HepG2 (cell line): Measurements from ENCODE around the gene HOXD3. TPM values are rescaled to one million over a fixed set of nuclear protein-coding genes. Genes with fewer than 3 reads are reported as not detected.

Experiments
- CERS6 ChIP-seq: sonication (generic); formaldehyde crosslinking; IDR thresholded peaks from 2 replicates; pipeline ENCODE4 v1.5.0; 2020; ENCODE audit warnings: missing genetic modification reagents
- ELF1 ChIP-seq: sonication (generic); formaldehyde crosslinking; IDR thresholded peaks from 2 replicates; pipeline ENCODE4 v1.4.0; 2020; ENCODE audit warnings: missing genetic modification reagents
- HMG20B ChIP-seq: conservative IDR thresholded peaks from 2 replicates; pipeline ENCODE4 v1.6.1; 2016; ENCODE audit warnings: missing genetic modification reagents, missing compliant biosample characterization
- MED1 ChIP-seq: sonication (generic); formaldehyde crosslinking; IDR thresholded peaks from 2 replicates; pipeline ENCODE4 v1.4.0; 2020; ENCODE audit warnings: missing genetic modification reagents
- NFE2 ChIP-seq: sonication (generic); formaldehyde crosslinking; IDR thresholded peaks from 2 replicates; pipeline ENCODE4 v1.4.0; 2020; ENCODE audit warnings: missing genetic modification reagents
- NFYC ChIP-seq: IDR thresholded peaks from 2 replicates; pipeline ENCODE4 v1.6.1; 2016; ENCODE audit warnings: missing genetic modification reagents, missing compliant biosample characterization
- RBAK ChIP-seq: sonication (generic); formaldehyde crosslinking; IDR thresholded peaks from 2 replicates; pipeline ENCODE4 v1.5.1; 2020; ENCODE audit warnings: mild to moderate bottlenecking, missing genetic modification reagents
- RFXANK ChIP-seq: IDR thresholded peaks from 2 replicates; pipeline ENCODE4 v1.6.1; 2016
- RNF2 ChIP-seq: fragments of 450-650 bp; conservative IDR thresholded peaks from 2 replicates; pipeline ENCODE4 v1.6.1; 2016; ENCODE audit warnings: low read depth
- SKI ChIP-seq: fragments of 450-650 bp; IDR thresholded peaks from one replicate; pipeline ENCODE4 v1.6.1; 2018; ENCODE audit warnings: mild to moderate bottlenecking; ENCODE audit not compliant: partially characterized antibody
- SMYD3 ChIP-seq: sonication (generic); formaldehyde crosslinking; IDR thresholded peaks from 2 replicates; pipeline ENCODE4 v1.8.1; 2023; ENCODE audit warnings: mild to moderate bottlenecking, missing genetic modification reagents
- SRSF4 ChIP-seq: fragments of 200-400 bp; formaldehyde crosslinking; IDR thresholded peaks from one replicate; pipeline ENCODE4 v1.6.1; 2018; ENCODE audit warnings: mild to moderate bottlenecking, low read depth, low read length, moderate library complexity; ENCODE audit not compliant: poor library complexity, severe bottlenecking
- TAF15 ChIP-seq: fragments of 200-400 bp; formaldehyde crosslinking; IDR thresholded peaks from one replicate; pipeline ENCODE4 v1.6.1; 2018; ENCODE audit warnings: mild to moderate bottlenecking, low read depth, low read length; ENCODE audit not compliant: poor library complexity, severe bottlenecking
- TFDP1 ChIP-seq: IDR thresholded peaks from 2 replicates; pipeline ENCODE4 v1.6.1; 2016; ENCODE audit warnings: missing compliant biosample characterization, missing genetic modification reagents, borderline replicate concordance
- TGIF2 ChIP-seq: IDR thresholded peaks from 2 replicates; pipeline ENCODE4 v1.6.1; 2016; ENCODE audit warnings: control low read depth, missing compliant biosample characterization
- TRIM24 ChIP-seq: sonication (generic); formaldehyde crosslinking; IDR thresholded peaks from 2 replicates; pipeline ENCODE4 v1.8.0; 2022; ENCODE audit warnings: mild to moderate bottlenecking, missing genetic modification reagents
- ZNF333 ChIP-seq: sonication (generic); formaldehyde crosslinking; IDR thresholded peaks from 2 replicates; pipeline ENCODE4 v1.4.0; 2020; ENCODE audit warnings: mild to moderate bottlenecking, missing genetic modification reagents, borderline replicate concordance
- ZNF337 ChIP-seq: sonication (generic); formaldehyde crosslinking; IDR thresholded peaks from 2 replicates; pipeline ENCODE4 v1.5.1; 2020; ENCODE audit warnings: missing genetic modification reagents, low read depth, mild to moderate bottlenecking, borderline replicate concordance
- ZNF441 ChIP-seq: sonication (generic); formaldehyde crosslinking; IDR thresholded peaks from 2 replicates; pipeline ENCODE4 v1.7.0; 2021; ENCODE audit warnings: missing genetic modification reagents, borderline replicate concordance
- ZNF609 ChIP-seq: sonication (generic); formaldehyde crosslinking; IDR thresholded peaks from 2 replicates; pipeline ENCODE4 v1.4.0; 2020; ENCODE audit warnings: mild to moderate bottlenecking, missing genetic modification reagents, borderline replicate concordance
- ZNF740 ChIP-seq: sonication (generic); formaldehyde crosslinking; IDR thresholded peaks from 2 replicates; pipeline ENCODE4 v1.4.0; 2020; ENCODE audit warnings: missing genetic modification reagents
- ZNF891 ChIP-seq: sonication (generic); formaldehyde crosslinking; IDR thresholded peaks from 2 replicates; pipeline ENCODE4 v1.5.0; 2020; ENCODE audit warnings: mild to moderate bottlenecking, missing genetic modification reagents
- polyA plus RNA-seq, 8 experiments: library from polyadenylated mRNA; depleted of rRNA in 3 of 8; stranded (reverse) in 7 of 8; unstranded in 1 of 8; fragments of >200 nt; fragmentation: Illumina TruSeq in 4 of 8; extraction: Trizol in 4 of 8; gene quantifications; 2 replicates each; pipeline versions ENCODE4 v1.2.1 to v1.2.3, GENCODE V29; 2011 to 2016; ENCODE audit warnings: low read depth in 4 of 8, missing spikeins in 1 of 8, mixed read lengths in 1 of 8; ENCODE audit not compliant: insufficient read depth in 1 of 8
- total RNA-seq, 5 experiments: library from RNA; depleted of rRNA; stranded (reverse); fragments of >200 nt; fragmentation: Illumina TruSeq; extraction: Trizol; gene quantifications; 2 replicates each; pipeline ENCODE4 v1.2.3, GENCODE V29; 2016; ENCODE audit warnings: low read depth in 1 of 5
- TF ChIP-seq, protein P1 (sequence below): sonication (generic); formaldehyde crosslinking; IDR thresholded peaks from 2 replicates; pipeline ENCODE4 v1.8.0; 2022; ENCODE audit warnings: mild to moderate bottlenecking, missing genetic modification reagents, moderate library complexity

HOXD3 gene
- total and polyA plus RNA-seq, 2 of the 13 experiments (the other 11 are each of a cell fraction or from before 2014, with no cell fraction given): 0.05 to 0.09 TPM

DNA sequence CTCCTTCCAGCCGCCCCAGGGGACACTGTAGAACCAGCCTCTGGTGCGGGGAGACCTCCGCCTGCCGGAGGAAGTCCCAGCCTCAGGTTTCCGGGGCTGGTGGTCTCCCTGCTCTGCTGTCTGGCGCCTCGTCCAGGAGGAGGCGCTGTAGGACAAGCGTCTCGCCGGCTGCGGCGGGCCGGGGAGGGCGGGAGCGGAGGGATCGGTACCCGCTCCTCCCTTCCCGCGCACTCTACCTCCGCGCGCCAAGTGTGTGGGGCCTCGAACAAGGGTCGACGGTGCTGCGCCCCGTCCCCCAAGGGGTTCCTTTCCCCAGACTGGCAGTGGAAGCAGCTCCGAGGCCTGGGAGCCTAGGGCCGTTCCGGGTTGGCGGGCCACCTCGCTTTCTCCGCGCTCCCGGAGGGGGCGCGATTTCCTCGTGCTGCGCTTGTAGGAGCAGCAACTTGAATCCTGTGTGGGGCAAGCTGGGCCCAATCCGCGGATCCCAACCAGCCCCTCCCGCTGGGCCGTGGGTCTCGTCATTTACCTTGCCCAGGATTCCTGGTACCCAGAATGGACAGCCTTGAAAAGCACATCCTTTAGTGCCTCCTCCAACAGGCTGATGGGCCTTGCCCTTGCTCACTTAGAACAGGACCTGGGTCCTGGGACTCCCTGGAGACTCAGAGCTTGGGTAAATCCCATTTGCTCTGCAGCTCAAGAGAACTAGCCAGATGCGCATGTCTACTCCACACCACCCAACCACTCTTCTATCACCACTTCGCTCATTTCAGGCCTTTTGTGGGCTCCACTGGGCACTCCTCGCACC is 16.4 kb upstream of the HOXD3 start (continued):
- TF ChIP-seq ZNF609 (CRISPR knock-in tag) (peak; percentile 64; the same call in 1 of the 2 replicates), ZNF891 (CRISPR knock-in tag) (peak; percentile 97), ELF1 (CRISPR knock-in tag) (peak; percentile 75), MED1 (CRISPR knock-in tag) (0 out of 2 replicates have a peak, but pooled peaks have one; percentile 14), RFXANK (CRISPR knock-in tag) (no peak), TGIF2 (CRISPR knock-in tag) (0 out of 2 replicates have a peak, but pooled peaks have one; percentile 47), SKI (peak; percentile 33), CERS6 (CRISPR knock-in tag) (no peak), ZNF337 (CRISPR knock-in tag) (0 out of 2 replicates have a peak, but pooled peaks have one; percentile 60), RNF2 (peak; percentile 94), NFE2 (CRISPR knock-in tag) (no peak), NFYC (CRISPR knock-in tag) (no peak), TAF15 (peak; percentile 80), SRSF4 (no peak), RBAK (CRISPR knock-in tag) (no peak), HMG20B (CRISPR knock-in tag) (no peak), SMYD3 (CRISPR knock-in tag) (no peak), TFDP1 (CRISPR knock-in tag) (peak; percentile 94), ZNF441 (no peak), ZNF740 (CRISPR knock-in tag) (no peak; the same call in 1 of the 2 replicates), TRIM24 (no peak), ZNF333 (CRISPR knock-in tag) (no peak)
- TF ChIP-seq, protein P1, sequence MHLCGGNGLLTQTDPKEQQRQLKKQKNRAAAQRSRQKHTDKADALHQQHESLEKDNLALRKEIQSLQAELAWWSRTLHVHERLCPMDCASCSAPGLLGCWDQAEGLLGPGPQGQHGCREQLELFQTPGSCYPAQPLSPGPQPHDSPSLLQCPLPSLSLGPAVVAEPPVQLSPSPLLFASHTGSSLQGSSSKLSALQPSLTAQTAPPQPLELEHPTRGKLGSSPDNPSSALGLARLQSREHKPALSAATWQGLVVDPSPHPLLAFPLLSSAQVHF (CRISPR knock-in tag): no peak
